ENCODE results near the gene DCST2. TPM values are rescaled to one million over a fixed set of nuclear protein-coding genes. Genes with fewer than 3 reads are reported as not detected.

Gene DCST2
- total and polyA plus RNA-seq, 3 experiments from 2014 or later: 0.09 to 0.16 TPM; not detected in 1

GRCh38 chr1:154971341-154971998 lies 62.1 kb downstream of the DCST2 start:
- peaks cover 0 to 47% (median 4%) of the 10 kb centered on the region in 3 donors for H3K36me3 Mint-ChIP-seq
- no peak overlapping the region for H3K4me3 ChIP-seq (ENCODE audit: low read length)
- ChIA-PET POLR2A (interaction anchor here (0.9 to 4.2 kb wide), 2 partner anchors 12 to 19 kb away, joined by 4 to 30 read pairs; partner anchors contain the start of gene FLAD1), CTCF (interaction anchor here (0.9 to 3.6 kb wide), 8 partner anchors 10 to 72 kb away, joined by 3 to 21 read pairs (median 4); partner anchors contain the start of genes FLAD1, PBXIP1 and PYGO2)
- H3K27me3 Mint-ChIP-seq: no peaks in the 10 kb centered on the region
- peak in 1 of 5 donors; percentile 15 for DNase-seq
- peak overlapping the region in 6 of 8 donors; percentile 8 to 91 (median 66) for H3K27ac Mint-ChIP-seq
- peaks cover 24 to 38% (median 27%) of the 10 kb centered on the region in 3 donors for H3K4me1 Mint-ChIP-seq
- peaks cover 20% of the 10 kb centered on the region for H3K36me3 ChIP-seq (ENCODE audit: insufficient read depth, low read length)
- H3K9me3 ChIP-seq (ENCODE audit: low read length): no peaks in the 10 kb centered on the region
- H3K27ac ChIP-seq (ENCODE audit: low read depth, low read length): peak overlapping the region; percentile 60
- peak overlapping the region in 6 of 7 donors; percentile 21 to 61 (median 34) for H3K4me3 Mint-ChIP-seq
- H3K27me3 ChIP-seq (ENCODE audit: insufficient read depth, low read length, poor library complexity, severe bottlenecking): no peaks in the 10 kb centered on the region
- H3K4me1 ChIP-seq (ENCODE audit: insufficient read depth, low read length): peaks cover 38% of the 10 kb centered on the region
- H3K9me3 Mint-ChIP-seq: no peaks in the 10 kb centered on the region

DNA sequence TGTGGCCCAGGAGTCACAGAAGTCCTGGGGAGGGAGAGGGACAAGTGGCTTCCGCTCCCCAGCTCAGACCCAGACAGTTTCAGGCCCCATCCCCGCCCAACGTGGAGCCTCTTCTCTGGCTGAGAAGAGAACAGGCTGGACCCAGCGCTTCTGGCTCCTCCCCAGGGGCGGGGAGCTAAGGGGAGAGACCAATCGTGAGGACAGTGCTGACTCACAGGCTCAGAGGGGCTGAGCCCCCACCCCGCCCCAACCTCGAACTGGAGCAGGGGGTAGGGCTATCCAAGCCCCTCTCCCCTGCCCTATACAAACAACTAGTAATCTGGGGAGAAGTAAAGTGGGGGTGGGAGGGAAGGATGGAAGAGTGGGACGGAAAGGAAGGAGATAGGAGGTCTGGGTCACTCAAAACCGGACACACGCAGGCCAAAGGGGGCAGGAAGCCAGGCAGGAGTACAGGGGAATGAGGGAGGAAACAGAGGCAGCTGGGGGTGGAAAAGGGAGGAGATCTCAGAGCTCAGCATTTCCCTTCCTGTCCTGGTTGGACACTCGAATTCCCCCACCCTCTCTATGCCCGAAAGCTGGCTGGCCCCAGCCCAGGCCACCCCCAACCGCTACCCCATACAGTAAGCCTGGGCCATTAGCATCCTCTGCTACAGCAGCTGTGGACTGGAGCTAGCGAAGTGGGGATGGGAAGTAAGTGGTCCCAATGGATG lies 62.8 kb downstream of the DCST2 start, which contains the start of gene SHC1:
TSS of gene SHC1 (minus strand) at position 117 of the 710 bp plus-strand sequence. CDS start 221 bp downstream, outside the sequence.
- peaks cover 0 to 54% (median 4%) of the 10 kb centered on the region in 3 donors for H3K36me3 Mint-ChIP-seq
- Histone ChIP-seq H3K9me3 (ENCODE audit: low read length) (no peaks in the 10 kb centered on the region), H3K27ac (ENCODE audit: low read depth, low read length) (peak within 1 kb of the TSS; percentile 60), H3K36me3 (ENCODE audit: insufficient read depth, low read length) (peaks cover 27% of the 10 kb centered on the region), H3K4me1 (ENCODE audit: insufficient read depth, low read length) (peaks cover 31% of the 10 kb centered on the region), H3K4me3 (ENCODE audit: low read length) (no peak within 1 kb of the TSS), H3K27me3 (ENCODE audit: insufficient read depth, low read length, poor library complexity, severe bottlenecking) (no peaks in the 10 kb centered on the region)
- peaks cover 24 to 38% (median 27%) of the 10 kb centered on the region in 3 donors for H3K4me1 Mint-ChIP-seq
- H3K27me3 Mint-ChIP-seq: no peaks in the 10 kb centered on the region
- H3K27ac Mint-ChIP-seq: peak within 1 kb of the TSS; percentile 8 to 95 (median 72)
- no peaks in the 10 kb centered on the region for H3K9me3 Mint-ChIP-seq
- H3K4me3 Mint-ChIP-seq: peak within 1 kb of the TSS in 6 of 7 donors; percentile 21 to 61 (median 34)
- CTCF ChIA-PET: interaction anchor here (0.9 to 3.6 kb wide), 7 partner anchors 9 to 73 kb away, joined by 3 to 21 read pairs (median 4); partner anchors contain the start of genes PBXIP1 and PYGO2
- POLR2A ChIA-PET: interaction anchor here (0.9 kb wide), 1 partner anchor 19 kb away, joined by 4 read pairs; no protein-coding TSS in a partner anchor
- DNase-seq: peak in 1 of 5 donors; percentile 48

- H3K36me3 ChIP-seq (ENCODE audit: insufficient read depth, low read length): peaks cover 33% of the 10 kb centered on the region
- peak in 1 of 5 donors; percentile 35 for DNase-seq
- peaks cover 30% of the 10 kb centered on the region for H3K4me1 ChIP-seq (ENCODE audit: insufficient read depth, low read length)
- Mint-ChIP-seq H3K9me3 (no peaks in the 10 kb centered on the region), H3K4me1 (peaks cover 24 to 38% (median 27%) of the 10 kb centered on the region in 3 donors), H3K36me3 (peaks cover 0 to 62% (median 5%) of the 10 kb centered on the region in 3 donors), H3K27ac (peak overlapping the region in 5 of 8 donors; percentile 47 to 95 (median 82)), H3K27me3 (no peaks in the 10 kb centered on the region), H3K4me3 (peak overlapping the region in 2 of 7 donors; percentile 2 to 49)
- H3K27me3 ChIP-seq (ENCODE audit: insufficient read depth, low read length, poor library complexity, severe bottlenecking): no peaks in the 10 kb centered on the region
- ChIA-PET CTCF (interaction anchor here (1.2 to 3.6 kb wide), 4 partner anchors 8 to 47 kb away, joined by 3 to 21 read pairs (median 10); partner anchors contain the start of gene PYGO2), POLR2A (no interaction called here)
- no peaks in the 10 kb centered on the region for H3K9me3 ChIP-seq (ENCODE audit: low read length)
- H3K4me3 ChIP-seq (ENCODE audit: low read length): no peak overlapping the region
- H3K27ac ChIP-seq (ENCODE audit: low read depth, low read length): peak overlapping the region; percentile 51
These were observed 63.6 kb downstream of the DCST2 start for GRCh38 chr1:154969860-154970452.

DNA sequence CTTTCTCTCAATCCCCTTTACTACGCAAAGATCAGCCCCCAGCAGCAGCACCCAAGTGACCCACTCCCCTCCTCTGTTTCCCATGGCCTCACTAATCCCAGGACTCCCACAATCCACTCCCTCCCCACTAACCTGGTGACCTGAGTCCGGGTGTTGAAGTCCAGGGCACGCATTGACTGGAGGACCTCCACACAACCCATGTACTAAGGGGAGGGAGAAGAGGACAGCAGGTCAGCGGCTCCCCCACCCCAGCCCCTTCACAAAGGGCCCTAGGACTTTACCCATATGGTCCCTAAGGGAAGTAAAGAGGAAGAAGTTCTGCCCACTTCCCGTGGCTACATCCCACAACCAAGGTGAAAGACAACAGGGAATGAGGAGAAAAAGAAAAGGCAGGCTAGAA lies 64.3 kb downstream of the DCST2 start:
- peak overlapping the region in 1 of 7 donors; percentile 2 for H3K4me3 Mint-ChIP-seq
- peak overlapping the region in 5 of 8 donors; percentile 47 to 95 (median 82) for H3K27ac Mint-ChIP-seq
- no peaks in the 10 kb centered on the region for H3K27me3 ChIP-seq (ENCODE audit: insufficient read depth, low read length, poor library complexity, severe bottlenecking)
- H3K36me3 ChIP-seq (ENCODE audit: insufficient read depth, low read length): peaks cover 33% of the 10 kb centered on the region
- H3K36me3 Mint-ChIP-seq: peaks cover 0 to 67% (median 7%) of the 10 kb centered on the region in 3 donors
- no peaks in the 10 kb centered on the region for H3K9me3 Mint-ChIP-seq
- peaks cover 30% of the 10 kb centered on the region for H3K4me1 ChIP-seq (ENCODE audit: insufficient read depth, low read length)
- peaks cover 24 to 38% (median 27%) of the 10 kb centered on the region in 3 donors for H3K4me1 Mint-ChIP-seq
- H3K27me3 Mint-ChIP-seq: no peaks in the 10 kb centered on the region
- ChIA-PET CTCF (interaction anchor here (1.1 to 3.6 kb wide), 3 partner anchors 13 to 30 kb away, joined by 3 to 15 read pairs (median 3); no protein-coding TSS in a partner anchor), POLR2A (no interaction called here)
- peak overlapping the region; percentile 29 for H3K27ac ChIP-seq (ENCODE audit: low read depth, low read length)
- H3K9me3 ChIP-seq (ENCODE audit: low read length): no peaks in the 10 kb centered on the region
- DNase-seq: peak in 1 of 5 donors; percentile 22
- H3K4me3 ChIP-seq (ENCODE audit: low read length): no peak overlapping the region

- peak overlapping the region in 4 of 8 donors; percentile 19 to 78 (median 42) for H3K27ac Mint-ChIP-seq
- H3K4me3 ChIP-seq (ENCODE audit: low read length): no peak overlapping the region
- POLR2A ChIA-PET: no interaction called here
- DNase-seq: peak in 1 of 5 donors; percentile 38
- H3K4me3 Mint-ChIP-seq: no peak overlapping the region
- peak overlapping the region; percentile 29 for H3K27ac ChIP-seq (ENCODE audit: low read depth, low read length)
- no peaks in the 10 kb centered on the region for H3K27me3 ChIP-seq (ENCODE audit: insufficient read depth, low read length, poor library complexity, severe bottlenecking)
- peaks cover 37% of the 10 kb centered on the region for H3K36me3 ChIP-seq (ENCODE audit: insufficient read depth, low read length)
- peaks cover 0 to 72% (median 7%) of the 10 kb centered on the region in 3 donors for H3K36me3 Mint-ChIP-seq
- no peaks in the 10 kb centered on the region for H3K9me3 ChIP-seq (ENCODE audit: low read length)
- CTCF ChIA-PET: interaction anchor here (1.1 to 1.6 kb wide), 2 partner anchors 12 to 25 kb away, joined by 3 read pairs; no protein-coding TSS in a partner anchor
- H3K4me1 Mint-ChIP-seq: peaks cover 27 to 41% (median 30%) of the 10 kb centered on the region in 3 donors
- H3K27me3 Mint-ChIP-seq: no peaks in the 10 kb centered on the region
- no peaks in the 10 kb centered on the region for H3K9me3 Mint-ChIP-seq
- peaks cover 30% of the 10 kb centered on the region for H3K4me1 ChIP-seq (ENCODE audit: insufficient read depth, low read length)
These were observed 64.8 kb downstream of the DCST2 start for GRCh38 chr1:154968731-154969130.

Other genes starting within 250 kb of the DCST2 start
- under 1 TPM; 0.18 to 0.22 TPM for gene KCNN3, start 163.5 kb downstream of the DCST2 start, total RNA-seq
- gene KCNN3, start 163.5 kb downstream of the DCST2 start, polyA plus RNA-seq: not detected
- 10 to 100 TPM; 44.7 to 45.2 TPM for gene PMVK, start 97.1 kb downstream of the DCST2 start, total RNA-seq
- 55.5 TPM for gene PMVK, start 97.1 kb downstream of the DCST2 start, polyA plus RNA-seq
- gene PBXIP1, start 77.7 kb downstream of the DCST2 start, total RNA-seq: 10 to 100 TPM; 35.9 to 36.1 TPM
- 295 TPM for gene PBXIP1, start 77.7 kb downstream of the DCST2 start, polyA plus RNA-seq
- 10 to 100 TPM; 34.2 to 35.3 TPM for gene PYGO2, start 72.0 kb downstream of the DCST2 start, total RNA-seq
- 42.6 TPM for gene PYGO2, start 72.0 kb downstream of the DCST2 start, polyA plus RNA-seq
- 10 to 100 TPM; 37.4 to 40.8 TPM for gene SHC1, start 63.0 kb downstream of the DCST2 start, total RNA-seq
- gene SHC1, start 63.0 kb downstream of the DCST2 start, polyA plus RNA-seq: 32.7 TPM
- 100 to 1,000 TPM; 125 to 126 TPM for gene CKS1B, start 59.1 kb downstream of the DCST2 start, total RNA-seq
- 46.8 TPM for gene CKS1B, start 59.1 kb downstream of the DCST2 start, polyA plus RNA-seq
- 10 to 100 TPM; 73.7 to 76.3 TPM for gene FLAD1, start 50.4 kb downstream of the DCST2 start, total RNA-seq
- gene FLAD1, start 50.4 kb downstream of the DCST2 start, polyA plus RNA-seq: 51.2 TPM
- under 1 TPM; 0.62 to 0.72 TPM for gene LENEP, start 40.2 kb downstream of the DCST2 start, total RNA-seq
- gene LENEP, start 40.2 kb downstream of the DCST2 start, polyA plus RNA-seq: not detected
- gene ZBTB7B, start 31.0 kb downstream of the DCST2 start, total RNA-seq: 10 to 100 TPM; 33.2 to 34.7 TPM
- 3.3 TPM for gene ZBTB7B, start 31.0 kb downstream of the DCST2 start, polyA plus RNA-seq
- not detected for gene DCST1, start within 50 bp of the DCST2 start, total RNA-seq
- gene DCST1, start within 50 bp of the DCST2 start, polyA plus RNA-seq: not detected
- gene ADAM15, start 17.5 kb upstream of the DCST2 start, total RNA-seq: 10 to 100 TPM; 34.5 to 36.9 TPM
- gene ADAM15, start 17.5 kb upstream of the DCST2 start, polyA plus RNA-seq: 15.3 TPM
- 1 to 10 TPM; 3.4 to 3.7 TPM for gene EFNA4, start 30.0 kb upstream of the DCST2 start, total RNA-seq
- 3.0 TPM for gene EFNA4, start 30.0 kb upstream of the DCST2 start, polyA plus RNA-seq
- gene EFNA3, start 45.1 kb upstream of the DCST2 start, total RNA-seq: 1 to 10 TPM in 1 of 2 experiments, under 1 TPM in 1; 0.94 to 1.4 TPM
- gene EFNA3, start 45.1 kb upstream of the DCST2 start, polyA plus RNA-seq: 1.0 TPM
- under 1 TPM; 0.16 to 0.31 TPM for gene EFNA1, start 94.1 kb upstream of the DCST2 start, total RNA-seq
- gene EFNA1, start 94.1 kb upstream of the DCST2 start, polyA plus RNA-seq: 1.3 TPM
- 10 to 100 TPM; 43.4 to 47.2 TPM for gene SLC50A1, start 102.1 kb upstream of the DCST2 start, total RNA-seq
- 49.5 TPM for gene SLC50A1, start 102.1 kb upstream of the DCST2 start, polyA plus RNA-seq
- gene DPM3, start 106.8 kb upstream of the DCST2 start, total RNA-seq: 10 to 100 TPM; 38.9 to 40.9 TPM
- gene DPM3, start 106.8 kb upstream of the DCST2 start, polyA plus RNA-seq: 120 TPM
- 100 to 1,000 TPM; 181 to 207 TPM for gene KRTCAP2, start 139.5 kb upstream of the DCST2 start, total RNA-seq
- gene KRTCAP2, start 139.5 kb upstream of the DCST2 start, polyA plus RNA-seq: 576 TPM
- gene TRIM46, start 140.1 kb upstream of the DCST2 start, total RNA-seq: 1 to 10 TPM; 6.4 to 7.3 TPM
- gene TRIM46, start 140.1 kb upstream of the DCST2 start, polyA plus RNA-seq: 0.99 TPM
- gene THBS3, start 174.1 kb upstream of the DCST2 start, total RNA-seq: 1 to 10 TPM; 7.8 to 7.9 TPM
- gene THBS3, start 174.1 kb upstream of the DCST2 start, polyA plus RNA-seq: 2.9 TPM
- gene MTX1, start 174.9 kb upstream of the DCST2 start, total RNA-seq: 10 to 100 TPM; 67.6 to 73.2 TPM
- gene MTX1, start 174.9 kb upstream of the DCST2 start, polyA plus RNA-seq: 43.7 TPM
- gene ENTREP3, start 221.7 kb upstream of the DCST2 start, total RNA-seq: 10 to 100 TPM; 39.1 to 41.5 TPM
- gene ENTREP3, start 221.7 kb upstream of the DCST2 start, polyA plus RNA-seq: 1.7 TPM
- 100 to 1,000 TPM; 152 to 158 TPM for gene SCAMP3, start 228.6 kb upstream of the DCST2 start, total RNA-seq
- gene SCAMP3, start 228.6 kb upstream of the DCST2 start, polyA plus RNA-seq: 179 TPM
- gene CLK2, start 239.7 kb upstream of the DCST2 start, total RNA-seq: 10 to 100 TPM; 78.3 to 79.8 TPM
- gene CLK2, start 239.7 kb upstream of the DCST2 start, polyA plus RNA-seq: 20.2 TPM
- gene HCN3, start 243.7 kb upstream of the DCST2 start, total RNA-seq: 1 to 10 TPM; 3.2 to 3.7 TPM
- 0.18 TPM for gene HCN3, start 243.7 kb upstream of the DCST2 start, polyA plus RNA-seq

All from CD8-positive, alpha-beta memory T cell (primary cell).